Liver (tissue), 9 donors: ENCODE measurements around the gene NLGN4X. TPM values are rescaled to one million over a fixed set of nuclear protein-coding genes. Genes with fewer than 3 reads are reported as not detected.

Experiments used
- DNase-seq: peaks from one replicate; pipeline ENCODE4 v3.0.0-alpha.2; 2017; ENCODE audit warnings: low spot score
- H3K27ac ChIP-seq, 2 donors: one replicate each; pipeline ENCODE4 v1.7.0; 2013; ENCODE audit warnings: inconsistent platforms in 2 of 2, low read length in 2 of 2, control low read depth in 1 of 2, low read depth in 1 of 2, mild to moderate bottlenecking in 1 of 2
- H3K27me3 ChIP-seq, 4 donors: one replicate each; pipeline versions ENCODE4 v1.6.1 to v1.7.0; 2013; ENCODE audit warnings: low read length in 3 of 4, inconsistent platforms in 1 of 4, mild to moderate bottlenecking in 1 of 4, moderate library complexity in 1 of 4; ENCODE audit not compliant: control insufficient read depth in 4 of 4, insufficient read depth in 4 of 4
- H3K36me3 ChIP-seq, 4 donors: one replicate each; pipeline versions ENCODE4 v1.6.1 to v1.7.0; 2013; ENCODE audit warnings: low read length in 3 of 4, mild to moderate bottlenecking in 3 of 4, low read depth in 1 of 4, moderate library complexity in 1 of 4; ENCODE audit not compliant: control insufficient read depth in 4 of 4, insufficient read depth in 3 of 4
- H3K4me1 ChIP-seq, 4 donors: one replicate each; pipeline versions ENCODE4 v1.6.1 to v1.7.0; 2013; ENCODE audit warnings: low read length in 3 of 4, mild to moderate bottlenecking in 3 of 4, moderate library complexity in 1 of 4; ENCODE audit not compliant: control insufficient read depth in 4 of 4, insufficient read depth in 4 of 4
- H3K4me3 ChIP-seq, 3 donors: one replicate each; pipeline versions ENCODE4 v1.6.1 to v1.7.0; 2013; ENCODE audit warnings: low read length in 3 of 3, control low read depth in 1 of 3, low read depth in 1 of 3, mild to moderate bottlenecking in 1 of 3
- H3K9ac ChIP-seq, 2 donors: one replicate each; pipeline ENCODE4 v1.7.0; 2013; ENCODE audit warnings: low read length in 2 of 2, mild to moderate bottlenecking in 2 of 2, moderate library complexity in 2 of 2, control low read depth in 1 of 2, low read depth in 1 of 2
- H3K9me3 ChIP-seq, 4 donors: one replicate each; pipeline versions ENCODE4 v1.6.1 to v1.7.0; 2013; ENCODE audit warnings: low read length in 3 of 4; ENCODE audit not compliant: control insufficient read depth in 4 of 4
- CTCF ChIP-seq: fragments of 150-350 bp; IDR thresholded peaks from 2 replicates; pipeline ENCODE4 v1.5.1; 2017; ENCODE audit warnings: improper control_type of control experiment, low read depth, low read length; ENCODE audit not compliant: missing input control
- EGR1 ChIP-seq, 2 donors: IDR thresholded peaks; 2 replicates each; pipeline ENCODE4 v1.6.1; 2016 to 2018; ENCODE audit warnings: antibody characterized with exemption in 2 of 2, low read depth in 2 of 2
- FOXA1 ChIP-seq: IDR thresholded peaks from 2 replicates; pipeline ENCODE4 v1.6.1; 2016; ENCODE audit warnings: antibody characterized with exemption
- FOXA2 ChIP-seq: IDR thresholded peaks from 2 replicates; pipeline ENCODE4 v1.6.1; 2016; ENCODE audit warnings: antibody characterized with exemption
- GABPA ChIP-seq, 2 donors: IDR thresholded peaks in 1 of 2; conservative IDR thresholded peaks in 1 of 2; 2 replicates each; pipeline ENCODE4 v1.6.1; 2016; ENCODE audit warnings: antibody characterized with exemption in 2 of 2, mild to moderate bottlenecking in 1 of 2, moderate library complexity in 1 of 2
- HNF4A ChIP-seq, 2 donors: conservative IDR thresholded peaks; 2 replicates each; pipeline ENCODE4 v1.6.1; 2016; ENCODE audit warnings: antibody characterized with exemption in 2 of 2, mild to moderate bottlenecking in 2 of 2
- JUND ChIP-seq, 2 donors: IDR thresholded peaks; 2 replicates each; pipeline ENCODE4 v1.6.1; 2016; ENCODE audit warnings: antibody characterized with exemption in 2 of 2
- NR2F2 ChIP-seq: IDR thresholded peaks from 2 replicates; pipeline ENCODE4 v1.6.1; 2016; ENCODE audit warnings: antibody characterized with exemption
- RAD21 ChIP-seq, 2 donors: IDR thresholded peaks; 2 replicates each; pipeline ENCODE4 v1.6.1; 2016; ENCODE audit warnings: antibody characterized with exemption in 2 of 2, mild to moderate bottlenecking in 2 of 2
- REST ChIP-seq: IDR thresholded peaks from 2 replicates; pipeline ENCODE4 v1.6.1; 2016; ENCODE audit warnings: antibody characterized with exemption, mild to moderate bottlenecking
- RXRA ChIP-seq, 2 donors: IDR thresholded peaks; 2 replicates each; pipeline ENCODE4 v1.6.1; 2017 to 2018; ENCODE audit warnings: antibody characterized with exemption in 2 of 2, mild to moderate bottlenecking in 1 of 2
- SP1 ChIP-seq: IDR thresholded peaks from 2 replicates; pipeline ENCODE4 v1.6.1; 2018; ENCODE audit warnings: antibody characterized with exemption, mild to moderate bottlenecking
- TAF1 ChIP-seq: conservative IDR thresholded peaks from 2 replicates; pipeline ENCODE4 v1.6.1; 2016; ENCODE audit warnings: antibody characterized with exemption, mild to moderate bottlenecking
- YY1 ChIP-seq: IDR thresholded peaks from 2 replicates; pipeline ENCODE4 v1.6.1; 2016; ENCODE audit warnings: antibody characterized with exemption, mild to moderate bottlenecking
- WGBS: extraction: QIAGEN DNeasy Blood & Tissue Kit; methylation state at CpG from one replicate; pipeline ENCODE4 v1.1.7; 2013; 5-methylcytosine and 5-hydroxymethylcytosine counted together
- polyA plus RNA-seq, 2 donors: library from polyadenylated mRNA; stranded (reverse) in 1 of 2; unstranded in 1 of 2; fragments of 200-250 nt in 1 of 2; fragments of >200 nt in 1 of 2; fragmentation: Nextera tagmentation in 1 of 2; extraction: Ambion mirVana in 1 of 2; gene quantifications; one replicate each; pipeline versions ENCODE4 v1.2.1 to v1.2.3, GENCODE V29; 2013 to 2015
- total RNA-seq, 2 donors: library from RNA; depleted of rRNA; stranded (reverse); fragments of >200 nt; gene quantifications; one replicate each; pipeline ENCODE4 v1.2.3, GENCODE V29; 2014
- TF ChIP-seq, protein P1 (sequence below): IDR thresholded peaks from 2 replicates; pipeline ENCODE4 v1.6.1; 2016; ENCODE audit warnings: antibody characterized with exemption
- TF ChIP-seq, protein P2 (sequence below): IDR thresholded peaks from 2 replicates; pipeline ENCODE4 v1.6.1; 2016; ENCODE audit warnings: antibody characterized with exemption
- TF ChIP-seq, protein P3 (sequence below): IDR thresholded peaks from 2 replicates; pipeline ENCODE4 v1.6.1; 2016; ENCODE audit warnings: antibody characterized with exemption
- donor health status: healthy.
- donor health status: healthy.
- donor health status: healthy.
- donor health status: healthy.
- donor health status: healthy.

The NLGN4X gene
- total and polyA plus RNA-seq, 4 donors = 0.33 to 2.8 (median 0.93) TPM

- no peaks in the 10 kb centered on the region for H3K4me1 ChIP-seq
- H3K9ac ChIP-seq = no peak overlapping the region
- peaks cover 0 to 3% (median 0%) of the 10 kb centered on the region in 4 donors for H3K9me3 ChIP-seq
- H3K27ac ChIP-seq = no peak overlapping the region
- 71% methylated on average over 2 of the region's 2 CpGs for WGBS
- no peaks in the 10 kb centered on the region for H3K36me3 ChIP-seq
- H3K27me3 ChIP-seq = no peaks in the 10 kb centered on the region
- TF ChIP-seq, protein P1, sequence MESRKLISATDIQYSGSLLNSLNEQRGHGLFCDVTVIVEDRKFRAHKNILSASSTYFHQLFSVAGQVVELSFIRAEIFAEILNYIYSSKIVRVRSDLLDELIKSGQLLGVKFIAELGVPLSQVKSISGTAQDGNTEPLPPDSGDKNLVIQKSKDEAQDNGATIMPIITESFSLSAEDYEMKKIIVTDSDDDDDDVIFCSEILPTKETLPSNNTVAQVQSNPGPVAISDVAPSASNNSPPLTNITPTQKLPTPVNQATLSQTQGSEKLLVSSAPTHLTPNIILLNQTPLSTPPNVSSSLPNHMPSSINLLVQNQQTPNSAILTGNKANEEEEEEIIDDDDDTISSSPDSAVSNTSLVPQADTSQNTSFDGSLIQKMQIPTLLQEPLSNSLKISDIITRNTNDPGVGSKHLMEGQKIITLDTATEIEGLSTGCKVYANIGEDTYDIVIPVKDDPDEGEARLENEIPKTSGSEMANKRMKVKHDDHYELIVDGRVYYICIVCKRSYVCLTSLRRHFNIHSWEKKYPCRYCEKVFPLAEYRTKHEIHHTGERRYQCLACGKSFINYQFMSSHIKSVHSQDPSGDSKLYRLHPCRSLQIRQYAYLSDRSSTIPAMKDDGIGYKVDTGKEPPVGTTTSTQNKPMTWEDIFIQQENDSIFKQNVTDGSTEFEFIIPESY = no peak
- no peak for TF ChIP-seq RAD21 (IDR thresholded peaks at IDR 0.05)
- no peak for TF ChIP-seq EGR1 (IDR thresholded peaks at IDR 0.05; ENCODE audit: low read depth in 2 of 2)
- TF ChIP-seq RXRA (IDR thresholded peaks at IDR 0.05) = no peak
- no peak for TF ChIP-seq HNF4A (conservative IDR thresholded peaks at IDR 0.05)
- TF ChIP-seq GABPA (IDR thresholded peaks at IDR 0.05 in 1 of 2, conservative IDR thresholded peaks at IDR 0.05 in 1 of 2) = no peak
- TF ChIP-seq SP1 = no peak
- no peak for TF ChIP-seq FOXA1
- TF ChIP-seq YY1 = no peak
- no peak for TF ChIP-seq REST
- TF ChIP-seq NR2F2 = no peak
- TF ChIP-seq, protein P2, sequence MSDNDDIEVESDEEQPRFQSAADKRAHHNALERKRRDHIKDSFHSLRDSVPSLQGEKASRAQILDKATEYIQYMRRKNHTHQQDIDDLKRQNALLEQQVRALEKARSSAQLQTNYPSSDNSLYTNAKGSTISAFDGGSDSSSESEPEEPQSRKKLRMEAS = no peak
- TF ChIP-seq FOXA2 = no peak
- TF ChIP-seq JUND (IDR thresholded peaks at IDR 0.05) = no peak
- TF ChIP-seq TAF1 = no peak
- TF ChIP-seq, protein P3, sequence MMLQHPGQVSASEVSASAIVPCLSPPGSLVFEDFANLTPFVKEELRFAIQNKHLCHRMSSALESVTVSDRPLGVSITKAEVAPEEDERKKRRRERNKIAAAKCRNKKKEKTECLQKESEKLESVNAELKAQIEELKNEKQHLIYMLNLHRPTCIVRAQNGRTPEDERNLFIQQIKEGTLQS = no peak
- DNase-seq = no peak
- H3K4me3 ChIP-seq = no peak overlapping the region
Observed at GRCh38 chrX:6134255-6134654, 94.4 kb downstream of the NLGN4X start.

- no peak overlapping the region for H3K27ac ChIP-seq
- H3K9ac ChIP-seq = no peak overlapping the region
- peaks cover 0 to 3% (median 0%) of the 10 kb centered on the region in 4 donors for H3K9me3 ChIP-seq
- WGBS = 92% methylated on average over 5 of the region's 5 CpGs
- H3K4me1 ChIP-seq = no peaks in the 10 kb centered on the region
- no peaks in the 10 kb centered on the region for H3K36me3 ChIP-seq
- no peak overlapping the region for H3K4me3 ChIP-seq
- no peaks in the 10 kb centered on the region for H3K27me3 ChIP-seq
- no peak for DNase-seq
- TF ChIP-seq, protein P2 = no peak
- TF ChIP-seq TAF1 (no peak), RXRA (IDR thresholded peaks at IDR 0.05) (no peak), HNF4A (conservative IDR thresholded peaks at IDR 0.05) (no peak), YY1 (no peak), SP1 (no peak), FOXA2 (no peak), NR2F2 (no peak), CTCF (no peak), REST (no peak), GABPA (IDR thresholded peaks at IDR 0.05 in 1 of 2, conservative IDR thresholded peaks at IDR 0.05 in 1 of 2) (no peak), EGR1 (IDR thresholded peaks at IDR 0.05; ENCODE audit: low read depth in 2 of 2) (no peak), RAD21 (IDR thresholded peaks at IDR 0.05) (no peak), JUND (IDR thresholded peaks at IDR 0.05) (no peak)
- TF ChIP-seq, protein P1 = no peak
Observed at GRCh38 chrX:6132970-6133369, 95.7 kb downstream of the NLGN4X start.
